Lung (tissue), 12 donors: Measurements from ENCODE around the gene SEMA3C. TPM values are rescaled to one million over a fixed set of nuclear protein-coding genes. Genes with fewer than 3 reads are reported as not detected.

Experiments
- ATAC-seq: fragments of 200-7000 bp; cut with Tn5 transposase; one replicate; pipeline ENCODE4 v1.9.1; 2020; ENCODE audit warnings: moderate number of reproducible peaks; ENCODE audit not compliant: insufficient read depth, low FRiP score
- DNase-seq, 3 donors: peaks; one replicate each; pipeline ENCODE4 v3.0.0-alpha.2; 2013 to 2017
- H3K27ac ChIP-seq, 2 donors: one replicate each; pipeline ENCODE4 v1.5.1; 2013; ENCODE audit warnings: mild to moderate bottlenecking in 2 of 2, moderate library complexity in 2 of 2, control low read depth in 1 of 2, inconsistent platforms in 1 of 2, low read depth in 1 of 2, low read length in 1 of 2
- H3K27me3 ChIP-seq, 3 donors: one replicate each; pipeline ENCODE4 v1.5.1; 2013; ENCODE audit warnings: low read length in 2 of 3; ENCODE audit not compliant: control insufficient read depth in 3 of 3, insufficient read depth in 3 of 3
- H3K36me3 ChIP-seq, 4 donors: one replicate each; pipeline ENCODE4 v1.5.1; 2013; ENCODE audit warnings: low read length in 4 of 4, mild to moderate bottlenecking in 1 of 4, moderate library complexity in 1 of 4; ENCODE audit not compliant: control insufficient read depth in 4 of 4, insufficient read depth in 4 of 4
- H3K4me1 ChIP-seq, 5 donors: one replicate each; pipeline ENCODE4 v1.5.1; 2013; ENCODE audit warnings: low read length in 5 of 5, mild to moderate bottlenecking in 2 of 5, moderate library complexity in 1 of 5; ENCODE audit not compliant: control insufficient read depth in 5 of 5, insufficient read depth in 5 of 5
- H3K4me3 ChIP-seq: one replicate; pipeline ENCODE4 v1.5.1; 2013; ENCODE audit warnings: mild to moderate bottlenecking, control low read depth, moderate library complexity
- H3K9ac ChIP-seq, 2 donors: one replicate each; pipeline ENCODE4 v1.5.1; 2013; ENCODE audit warnings: low read length in 2 of 2, control low read depth in 1 of 2; ENCODE audit not compliant: insufficient read depth in 1 of 2
- H3K9me3 ChIP-seq, 4 donors: one replicate each; pipeline ENCODE4 v1.5.1; 2013; ENCODE audit warnings: low read length in 3 of 4, mild to moderate bottlenecking in 1 of 4, moderate library complexity in 1 of 4; ENCODE audit not compliant: control insufficient read depth in 4 of 4, insufficient read depth in 3 of 4
- CTCF ChIP-seq: IDR thresholded peaks from 2 replicates; pipeline ENCODE4 v1.5.1; 2012; ENCODE audit warnings: mild to moderate bottlenecking; ENCODE audit errors: control extremely low read depth, extremely low read depth
- WGBS, 2 donors: extraction: QIAGEN DNeasy Blood & Tissue Kit; methylation state at CpG; one replicate each; pipeline ENCODE4 v1.1.7; 2013; 5-methylcytosine and 5-hydroxymethylcytosine counted together
- polyA plus RNA-seq, 2 donors: library from polyadenylated mRNA; stranded (reverse); fragments of 200-250 nt; gene quantifications; one replicate each; pipeline ENCODE4 v1.2.1, GENCODE V29; 2013
- total RNA-seq, 2 donors: library from RNA; depleted of rRNA in 1 of 2; stranded (reverse); fragments of >200 nt in 1 of 2; gene quantifications; one replicate each; pipeline ENCODE4 v1.2.1, GENCODE V29; 2014 to 2021
- donor health status: control.
- donor health status: control.
- donor health status: Bipolar disorder and iron deficiency.
- donor health status: healthy.
- donor health status: DM: yes; HTN: yes; CAD: no.

Gene SEMA3C
- total and polyA plus RNA-seq, 4 donors = 6.9 to 87.2 (median 33.7) TPM

DNA sequence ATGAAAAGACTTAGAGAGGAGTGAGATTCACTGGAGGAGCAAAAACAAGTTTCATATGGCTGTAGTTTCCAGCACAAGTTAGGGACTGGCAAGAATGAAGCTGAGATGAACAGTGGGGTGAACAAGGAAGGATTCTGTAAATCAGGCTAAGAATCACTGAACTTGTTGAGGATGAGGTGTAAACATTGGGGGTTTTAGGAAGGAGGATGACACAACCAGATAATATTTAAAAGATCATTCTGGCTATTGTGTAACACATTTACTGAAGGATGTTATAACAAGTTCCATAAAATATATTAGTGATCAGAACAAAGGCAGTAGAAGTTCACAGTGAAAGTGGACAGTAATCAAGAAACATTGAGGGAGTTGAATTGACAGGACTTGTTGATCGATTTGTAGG, 211.5 kb downstream of the SEMA3C start:
- TF ChIP-seq CTCF = no peak
- WGBS, 2 donors = 85 to 96% methylated on average over 1 of the region's 1 CpG

DNA sequence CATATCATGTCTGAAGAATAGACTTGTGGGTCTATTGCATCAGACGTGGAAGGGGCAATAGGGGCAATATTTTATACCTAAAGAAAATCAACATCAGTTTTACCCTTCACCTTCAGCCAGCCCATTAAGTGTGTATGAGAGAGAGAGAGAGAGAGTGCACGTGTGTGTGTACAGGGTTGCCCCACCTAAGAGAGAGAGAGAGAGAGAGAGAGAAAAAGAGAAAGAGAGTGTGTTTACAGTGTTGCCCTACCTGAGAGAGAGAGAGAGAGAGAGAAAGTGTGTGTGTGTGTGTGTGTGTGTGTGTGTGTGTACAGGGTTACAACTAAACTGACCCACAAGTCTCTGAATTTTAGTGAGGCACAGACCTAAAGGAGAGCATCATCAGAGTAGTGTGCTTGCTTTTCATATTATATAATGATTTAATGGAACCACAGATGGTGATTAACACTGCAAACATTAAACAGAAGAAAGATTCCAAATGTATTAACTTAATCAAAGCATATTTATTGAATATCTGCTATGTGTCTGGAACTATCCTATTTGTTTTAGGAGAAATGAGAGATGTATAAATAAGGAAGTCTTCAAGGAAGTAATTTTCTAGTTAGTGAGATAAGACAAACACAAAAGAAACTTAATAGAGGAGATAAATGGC, 213.6 kb downstream of the SEMA3C start:
- no peak for ATAC-seq
- WGBS, 2 donors = 52 to 62% methylated on average over 2 of the region's 2 CpGs
- no peak for TF ChIP-seq CTCF

More for the DNA sequence above, 211.5 kb downstream of the SEMA3C start:
- Histone ChIP-seq H3K27ac (no peak overlapping the region), H3K4me3 (no peak overlapping the region), H3K27me3 (no peaks in the 10 kb centered on the region), H3K36me3 (no peaks in the 10 kb centered on the region), H3K9ac (no peak overlapping the region), H3K4me1 (no peaks in the 10 kb centered on the region), H3K9me3 (no peaks in the 10 kb centered on the region)
- no peak for ATAC-seq
- DNase-seq = no peak

DNA sequence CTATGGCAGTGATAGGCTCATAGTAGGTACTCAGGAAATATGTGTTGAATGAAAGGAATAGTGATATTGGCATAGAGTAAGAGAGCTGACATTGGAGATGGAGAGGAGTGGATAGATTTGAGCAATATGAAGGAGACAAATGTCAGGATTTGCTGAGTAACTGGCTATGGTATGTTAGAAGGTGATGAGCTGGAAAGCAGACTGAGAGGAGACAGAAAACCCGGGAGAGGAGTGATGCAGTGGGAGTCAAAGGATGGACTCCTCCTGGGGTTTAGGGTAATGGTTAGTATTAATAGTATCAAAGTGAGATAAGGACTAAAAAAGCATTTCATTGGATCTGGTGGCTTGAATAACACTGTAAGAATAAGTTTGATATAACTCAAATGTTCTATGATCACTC, 215.6 kb downstream of the SEMA3C start:
- no peak overlapping the region for H3K4me3 ChIP-seq
- H3K9me3 ChIP-seq = no peaks in the 10 kb centered on the region
- no peak overlapping the region for H3K27ac ChIP-seq
- DNase-seq (no peak), ATAC-seq (no peak)
- no peaks in the 10 kb centered on the region for H3K36me3 ChIP-seq
- H3K4me1 ChIP-seq = peaks cover 0 to 12% (median 4%) of the 10 kb centered on the region in 5 donors
- H3K9ac ChIP-seq = no peak overlapping the region
- no peak for TF ChIP-seq CTCF
- H3K27me3 ChIP-seq = no peaks in the 10 kb centered on the region
- 69 to 92% methylated on average over 1 of the region's 1 CpG for WGBS, 2 donors

More for the DNA sequence above, 213.6 kb downstream of the SEMA3C start:
- Histone ChIP-seq H3K27ac (no peak overlapping the region), H3K4me3 (no peak overlapping the region), H3K4me1 (peaks cover 0 to under 1% (median 0%) of the 10 kb centered on the region in 5 donors), H3K36me3 (no peaks in the 10 kb centered on the region), H3K27me3 (no peaks in the 10 kb centered on the region), H3K9ac (no peak overlapping the region), H3K9me3 (no peaks in the 10 kb centered on the region)
- no peak for DNase-seq
